HepG2 (cell line): ENCODE data around the gene POM121. TPM values are rescaled to one million over a fixed set of nuclear protein-coding genes. Genes with fewer than 3 reads are reported as not detected.
"Not testable (repeated sequence)": the region's sequence is repeated elsewhere in the genome, so short reads cannot be mapped to it uniquely, and the experiment has no call there.

Experiments
- ATAC-seq: fragments of 200-7000 bp; cut with Tn5 transposase; 3 replicates; pipeline ENCODE4 v1.9.1; 2020; ENCODE audit warnings: mild to moderate bottlenecking, moderate library complexity
- BruUV-seq: library from RNA; stranded (reverse); fragments of 400-500 nt; replicated peaks from 2 replicates; lab custom pipeline; 2021; lab: Mats Ljungman, UMichigan
- CTCF ChIA-PET: fragments of 300-600 bp; formaldehyde crosslinking; extraction: SDS; loops from one replicate; lab custom pipeline; 2021; ENCODE audit warnings: low total read pairs, inconsistent platforms, low intra/inter-chr PET ratio; lab: Yijun Ruan, JAX
- POLR2A ChIA-PET: fragments of 350-600 bp; sonication (Branson Sonifier 250); formaldehyde crosslinking; loops from one replicate; lab custom pipeline; 2020; ENCODE audit warnings: antibody characterized with exemption, inconsistent platforms; lab: Yijun Ruan, JAX
- DNase-seq: peaks from one replicate; pipeline ENCODE4 v3.0.0-alpha.2; 2015; ENCODE audit warnings: low spot score
- FAIRE-seq: peaks from 3 replicates; lab custom pipeline; 2011; peaks lifted over from hg19 to GRCh38; lab: Jason Lieb, UNC
- H2AFZ ChIP-seq: one replicate; pipeline ENCODE4 v1.6.1; 2011; ENCODE audit warnings: low read length, inconsistent platforms
- H3K27ac ChIP-seq: fragments of 300-600 bp; 3 replicates; pipeline ENCODE4 v1.8.0; 2011; ENCODE audit warnings: mixed run types, mild to moderate bottlenecking, mixed read lengths, low read length, inconsistent platforms; ENCODE audit not compliant: insufficient read depth; ENCODE audit errors: extremely low read length
- H3K27me3 ChIP-seq, 2 experiments: fragments of 200-600 bp in 1 of 2; 2 replicates in 1 of 2; 3 replicates in 1 of 2; pipeline versions ENCODE4 v1.6.0 to v1.8.0; 2011; ENCODE audit warnings: low read length in 2 of 2, mild to moderate bottlenecking in 2 of 2, moderate library complexity in 2 of 2, inconsistent platforms in 1 of 2; ENCODE audit not compliant: insufficient read depth in 2 of 2, control insufficient read depth in 1 of 2
- H3K36me3 ChIP-seq, 2 experiments: fragments of 200-600 bp in 1 of 2; replicated peaks in 1 of 2; 2 replicates in 1 of 2; 3 replicates in 1 of 2; pipeline versions ENCODE4 v1.5.1 to v1.8.0; 2011; ENCODE audit warnings: low read length in 2 of 2, inconsistent platforms in 1 of 2; ENCODE audit not compliant: insufficient read depth in 2 of 2, control insufficient read depth in 1 of 2
- H3K4me1 ChIP-seq: 2 replicates; pipeline ENCODE4 v1.5.1; 2012; ENCODE audit warnings: low read length, inconsistent platforms; ENCODE audit not compliant: insufficient read depth
- H3K4me2 ChIP-seq: 2 replicates; pipeline ENCODE4 v1.6.0; 2011; ENCODE audit warnings: low read depth, low read length, inconsistent platforms
- H3K4me3 ChIP-seq, 3 experiments: fragments of 200-600 bp in 1 of 3; sonication (generic), shearing (Covaris generic) in 1 of 3; replicated peaks in 1 of 3; 2 replicates each; pipeline ENCODE4 v1.5.1; 2011 to 2016; ENCODE audit warnings: low read length in 3 of 3, inconsistent platforms in 2 of 3, low read depth in 2 of 3, mild to moderate bottlenecking in 2 of 3, control low read depth in 1 of 3, mixed read lengths in 1 of 3; ENCODE audit not compliant: insufficient read depth in 1 of 3
- H3K79me2 ChIP-seq: one replicate; pipeline ENCODE4 v1.6.1; 2011; ENCODE audit warnings: low read length, inconsistent platforms; ENCODE audit not compliant: insufficient read depth
- H3K9ac ChIP-seq: 2 replicates; pipeline ENCODE4 v1.6.0; 2011; ENCODE audit warnings: mild to moderate bottlenecking, low read depth, low read length, inconsistent platforms; ENCODE audit not compliant: insufficient read depth
- H3K9me3 ChIP-seq: 2 replicates; pipeline ENCODE4 v1.5.1; 2012; ENCODE audit warnings: mild to moderate bottlenecking, low read length
- H4K20me1 ChIP-seq: 2 replicates; pipeline ENCODE4 v1.6.0; 2011; ENCODE audit warnings: inconsistent platforms, mild to moderate bottlenecking, low read length, moderate library complexity; ENCODE audit not compliant: insufficient read depth
- WGBS: methylation state at CpG from one replicate; pipeline ENCODE4 v1.1.6; 2017; ENCODE audit warnings: low lambda C conversion rate; 5-methylcytosine and 5-hydroxymethylcytosine counted together
- in situ Hi-C: cut with HindIII; loops from 2 replicates; pipeline ENCODE4 v1.10.0; 2017; ENCODE audit warnings: low pct_unique_long_range_greater_than_20kb; ENCODE audit not compliant: extremely low pct_ligation_motif_present
- intact Hi-C: fragments of 100-400 bp; cut with micrococcal nuclease; formaldehyde crosslinking; loops from one replicate; pipeline ENCODE4 v1.10.0; 2022; ENCODE audit not compliant: unreplicated experiment
- polyA plus RNA-seq, 8 experiments: library from polyadenylated mRNA; depleted of rRNA in 3 of 8; stranded (reverse) in 7 of 8; unstranded in 1 of 8; fragments of >200 nt; fragmentation: Illumina TruSeq in 4 of 8; extraction: Trizol in 4 of 8; gene quantifications; 2 replicates each; pipeline versions ENCODE4 v1.2.1 to v1.2.3, GENCODE V29; 2011 to 2016; ENCODE audit warnings: low read depth in 4 of 8, missing spikeins in 1 of 8, mixed read lengths in 1 of 8; ENCODE audit not compliant: insufficient read depth in 1 of 8
- total RNA-seq, 5 experiments: library from RNA; depleted of rRNA; stranded (reverse); fragments of >200 nt; fragmentation: Illumina TruSeq; extraction: Trizol; gene quantifications; 2 replicates each; pipeline ENCODE4 v1.2.3, GENCODE V29; 2016; ENCODE audit warnings: low read depth in 1 of 5

Gene POM121
- total and polyA plus RNA-seq, 2 of the 13 experiments (the other 11 are each of a cell fraction or from before 2014, with no cell fraction given): 8.4 to 10.3 TPM

DNA sequence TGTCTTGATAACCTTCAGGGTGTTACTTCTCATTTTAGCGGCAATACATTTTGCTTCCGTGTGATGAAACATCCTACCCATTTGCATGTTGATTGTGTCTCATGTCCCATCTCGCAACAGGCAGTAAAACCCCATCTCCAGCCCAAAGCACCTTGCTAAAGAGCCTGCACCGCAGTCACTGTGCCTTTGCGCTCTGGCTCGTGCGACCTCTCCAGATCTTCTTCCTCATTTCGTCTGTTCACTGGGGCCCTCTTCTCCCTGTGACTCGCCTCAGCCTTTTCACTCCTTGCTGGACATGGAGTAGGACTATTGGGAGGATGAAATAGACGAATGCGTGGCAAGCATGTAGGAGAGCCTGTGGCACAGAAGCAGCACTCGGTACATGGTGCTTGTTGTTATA is 13.5 kb upstream of the POM121 start:
- H3K4me2 ChIP-seq, FAIRE-seq, POLR2A ChIA-PET, H4K20me1 ChIP-seq, DNase-seq, H3K9ac ChIP-seq, H3K4me3 ChIP-seq, H2AFZ ChIP-seq, CTCF ChIA-PET, in situ Hi-C loops, H3K9me3 ChIP-seq, BruUV-seq, ATAC-seq, H3K27ac ChIP-seq, H3K27me3 ChIP-seq, intact Hi-C loops: not testable (repeated sequence)
- H3K4me1 ChIP-seq: peaks cover 20% of the 10 kb centered on the region
- H3K36me3 ChIP-seq: peaks cover 7 to 29% of the 10 kb centered on the region in 2 experiments; a peak in 4 of 5 replicates
- 97% methylated on average over 11 of the region's 12 CpGs for WGBS
- peaks cover 38% of the 10 kb centered on the region for H3K79me2 ChIP-seq

DNA sequence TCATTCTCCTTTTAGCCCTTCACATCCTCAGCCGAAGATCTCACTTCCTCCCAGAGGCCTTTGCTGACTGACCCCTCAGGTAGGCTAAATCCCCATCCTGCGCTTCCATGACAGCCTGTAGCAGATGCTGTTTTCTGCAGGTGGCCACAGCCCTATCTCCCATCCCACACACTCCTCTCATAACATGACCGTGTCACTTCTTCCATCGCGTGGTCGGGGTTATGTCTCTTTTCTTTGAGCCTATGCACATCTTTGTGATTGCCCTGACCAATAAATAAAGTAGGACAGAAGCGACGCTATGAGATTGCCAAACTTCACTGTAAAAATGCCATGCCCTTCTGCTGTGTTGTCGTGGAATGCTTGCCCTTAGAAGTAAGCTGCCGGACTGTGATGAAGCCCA is 11.1 kb upstream of the POM121 start:
- CTCF ChIA-PET, H3K27me3 ChIP-seq, FAIRE-seq, DNase-seq, H3K4me3 ChIP-seq, H3K4me2 ChIP-seq, POLR2A ChIA-PET, ATAC-seq, H2AFZ ChIP-seq, H3K27ac ChIP-seq, H3K9me3 ChIP-seq, in situ Hi-C loops, H3K9ac ChIP-seq, BruUV-seq: not testable (repeated sequence)
- intact Hi-C loops: loop anchor here (2.0 kb wide), 1 partner anchor 85 kb away; the partner anchor contains the start of gene TYW1B
- Histone ChIP-seq H3K36me3 (peaks cover 6 to 38% of the 10 kb centered on the region in 2 experiments; a peak in 4 of 5 replicates), H3K79me2 (peaks cover 41% of the 10 kb centered on the region), H4K20me1 (peaks cover 13% of the 10 kb centered on the region; the same call in 1 of the 2 replicates), H3K4me1 (peaks cover 35% of the 10 kb centered on the region)
- WGBS: 95% methylated on average over 10 of the region's 10 CpGs
